ENCODE results near the gene SLC22A1. TPM values are rescaled to one million over a fixed set of nuclear protein-coding genes. Genes with fewer than 3 reads are reported as not detected.
"Not testable (repeated sequence)": the region's sequence is repeated elsewhere in the genome, so short reads cannot be mapped to it uniquely, and the experiment has no call there.

SLC22A1 gene
- total RNA-seq, 1 donor from 2014 or later = not detected

- Histone ChIP-seq H3K36me3 (peaks cover 4 to 21% of the 10 kb centered on the region in 2 donors), H3K4me1 (no peaks in the 10 kb centered on the region)
- intact Hi-C loops (cut with DNase I) = no loop called here
Observed at GRCh38 chr6:160110586-160111123, 11.0 kb upstream of the SLC22A1 start.

GRCh38 chr6:160111806-160112205 lies 9.8 kb upstream of the SLC22A1 start:
- intact Hi-C loops (cut with DNase I) = no loop called here

More at GRCh38 chr6:160110586-160111123, 11.0 kb upstream of the SLC22A1 start:
- Histone ChIP-seq H3K27ac (no peak overlapping the region), H3K9me3 (no peaks in the 10 kb centered on the region), H3K4me3 (no peak overlapping the region), H3K27me3 (no peaks in the 10 kb centered on the region)
- DNase-seq (ENCODE audit: low spot score in 2 of 2) = no peak
- TF ChIP-seq CTCF (IDR thresholded peaks at IDR 0.05) = no peak

GRCh38 chr6:160112628-160113299 lies 8.9 kb upstream of the SLC22A1 start:
- no peak for DNase-seq (ENCODE audit: low spot score in 2 of 2)
- TF ChIP-seq CTCF (IDR thresholded peaks at IDR 0.05) = no peak
- Histone ChIP-seq H3K4me1 (no peaks in the 10 kb centered on the region), H3K9me3 (no peaks in the 10 kb centered on the region), H3K27me3 (no peaks in the 10 kb centered on the region), H3K4me3 (no peak overlapping the region), H3K36me3 (peaks cover 3 to 14% of the 10 kb centered on the region in 2 donors), H3K27ac (no peak overlapping the region)
- intact Hi-C loops (cut with DNase I) = no loop called here

More at GRCh38 chr6:160111806-160112205, 9.8 kb upstream of the SLC22A1 start:
- H3K4me1 ChIP-seq = no peaks in the 10 kb centered on the region
- TF ChIP-seq CTCF (IDR thresholded peaks at IDR 0.05) = no peak
- H3K4me3 ChIP-seq = no peak overlapping the region
- H3K9me3 ChIP-seq = no peaks in the 10 kb centered on the region
- peaks cover 3 to 14% of the 10 kb centered on the region in 2 donors for H3K36me3 ChIP-seq
- DNase-seq (ENCODE audit: low spot score in 2 of 2) = no peak
- H3K27ac ChIP-seq = no peak overlapping the region
- no peaks in the 10 kb centered on the region for H3K27me3 ChIP-seq

GRCh38 chr6:160114536-160114935 lies 7.1 kb upstream of the SLC22A1 start:
- DNase-seq (ENCODE audit: low spot score in 2 of 2); H3K4me3 ChIP-seq: not testable (repeated sequence)

GRCh38 chr6:160115421-160115820 lies 6.2 kb upstream of the SLC22A1 start:
- no peak for TF ChIP-seq CTCF (IDR thresholded peaks at IDR 0.05)
- intact Hi-C loops (cut with DNase I) = no loop called here
- peaks cover 0 to 8% of the 10 kb centered on the region in 2 donors for H3K36me3 ChIP-seq
- no peak for DNase-seq (ENCODE audit: low spot score in 2 of 2)
- H3K4me3 ChIP-seq = no peak overlapping the region
- no peak overlapping the region for H3K27ac ChIP-seq
- H3K9me3 ChIP-seq = no peaks in the 10 kb centered on the region
- no peaks in the 10 kb centered on the region for H3K4me1 ChIP-seq
- no peaks in the 10 kb centered on the region for H3K27me3 ChIP-seq

More at GRCh38 chr6:160114536-160114935, 7.1 kb upstream of the SLC22A1 start:
- H3K9me3 ChIP-seq; H3K27me3 ChIP-seq; H3K4me1 ChIP-seq; H3K27ac ChIP-seq; intact Hi-C loops (cut with DNase I): not testable (repeated sequence)
- H3K36me3 ChIP-seq = peaks cover 3 to 13% of the 10 kb centered on the region in 2 donors

GRCh38 chr6:160116411-160116810 lies 5.2 kb upstream of the SLC22A1 start:
- Histone ChIP-seq H3K9me3 (no peaks in the 10 kb centered on the region), H3K27ac (no peak overlapping the region), H3K4me3 (no peak overlapping the region), H3K4me1 (no peaks in the 10 kb centered on the region), H3K36me3 (peaks cover 0 to 8% of the 10 kb centered on the region in 2 donors), H3K27me3 (no peaks in the 10 kb centered on the region)
- TF ChIP-seq CTCF (IDR thresholded peaks at IDR 0.05) = no peak
- no peak for DNase-seq (ENCODE audit: low spot score in 2 of 2)
- intact Hi-C loops (cut with DNase I) = no loop called here

All from ascending aorta (tissue), 2 donors.